ENCODE data around the gene SEPTIN12.

- no peak for TF ChIP-seq CTCF (conservative IDR thresholded peaks at IDR 0.05; ENCODE audit: low read depth, low read length)
- TF ChIP-seq EZH2 (IDR thresholded peaks at IDR 0.05; ENCODE audit: borderline replicate concordance, low read depth, low read length, poor library complexity, severe bottlenecking) = no peak
These were observed 14.6 kb upstream of the SEPTIN12 start for GRCh38 chr16:4802659-4803287.

All from A673 (cell line).